Mucosa of stomach (tissue), 1 donor: ENCODE data around the gene POLH.

ENCODE experiments used
- H3K27me3 ChIP-seq: one replicate; pipeline ENCODE4 v1.7.0; 2013; ENCODE audit warnings: mild to moderate bottlenecking, low read length; ENCODE audit not compliant: control insufficient read depth, insufficient read depth
- H3K36me3 ChIP-seq: one replicate; pipeline ENCODE4 v1.7.0; 2013; ENCODE audit warnings: low read length; ENCODE audit not compliant: control insufficient read depth, insufficient read depth
- H3K4me1 ChIP-seq: one replicate; pipeline ENCODE4 v1.7.0; 2013; ENCODE audit warnings: mild to moderate bottlenecking, low read length; ENCODE audit not compliant: control insufficient read depth, insufficient read depth
- H3K4me3 ChIP-seq: one replicate; pipeline ENCODE4 v1.7.0; 2013; ENCODE audit warnings: low read length
- H3K9ac ChIP-seq: one replicate; pipeline ENCODE4 v1.7.0; 2013; ENCODE audit warnings: mild to moderate bottlenecking, low read length, moderate library complexity
- H3K9me3 ChIP-seq: one replicate; pipeline ENCODE4 v1.7.0; 2013; ENCODE audit warnings: mild to moderate bottlenecking, low read length, moderate library complexity; ENCODE audit not compliant: control insufficient read depth
- donor health status: Pancreatic carcinoma.

The POLH gene

GRCh38 chr6:43608807-43609206 lies 32.8 kb downstream of the POLH start:
- Histone ChIP-seq H3K9me3 (no peaks in the 10 kb centered on the region), H3K27me3 (no peaks in the 10 kb centered on the region), H3K4me3 (no peak overlapping the region), H3K9ac (no peak overlapping the region), H3K36me3 (no peaks in the 10 kb centered on the region), H3K4me1 (no peaks in the 10 kb centered on the region)

GRCh38 chr6:43609402-43609801 lies 33.4 kb downstream of the POLH start:
- no peak overlapping the region for H3K9ac ChIP-seq
- no peaks in the 10 kb centered on the region for H3K27me3 ChIP-seq
- H3K9me3 ChIP-seq, result no peaks in the 10 kb centered on the region
- no peak overlapping the region for H3K4me3 ChIP-seq
- no peaks in the 10 kb centered on the region for H3K4me1 ChIP-seq
- H3K36me3 ChIP-seq, result no peaks in the 10 kb centered on the region

DNA sequence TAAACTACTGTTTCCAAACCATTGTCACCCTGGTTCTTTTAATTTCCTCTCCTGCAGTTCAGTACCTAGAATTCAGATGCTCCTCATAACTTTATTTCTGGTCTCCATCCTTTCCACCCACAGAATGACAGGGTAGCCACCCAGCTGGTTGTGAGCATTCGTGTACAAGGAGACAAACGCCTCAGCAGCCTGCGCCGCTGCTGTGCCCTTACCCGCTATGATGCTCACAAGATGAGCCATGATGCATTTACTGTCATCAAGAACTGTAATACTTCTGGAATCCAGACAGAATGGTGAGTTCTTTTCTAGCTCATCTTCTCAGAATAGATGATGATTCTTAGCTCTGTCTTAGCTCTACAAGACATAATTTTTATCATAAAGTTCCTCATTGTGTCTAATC lies 34.4 kb downstream of the POLH start:
- H3K27me3 ChIP-seq, result no peaks in the 10 kb centered on the region

GRCh38 chr6:43613721-43614395 lies 37.9 kb downstream of the POLH start:
- Histone ChIP-seq H3K4me1 (no peaks in the 10 kb centered on the region), H3K9me3 (no peaks in the 10 kb centered on the region), H3K27me3 (no peaks in the 10 kb centered on the region), H3K36me3 (no peaks in the 10 kb centered on the region), H3K4me3 (no peak overlapping the region), H3K9ac (no peak overlapping the region)

More for the DNA sequence above, 34.4 kb downstream of the POLH start:
- Histone ChIP-seq H3K9me3 (no peaks in the 10 kb centered on the region), H3K9ac (no peak overlapping the region), H3K4me1 (no peaks in the 10 kb centered on the region), H3K4me3 (no peak overlapping the region), H3K36me3 (no peaks in the 10 kb centered on the region)

DNA sequence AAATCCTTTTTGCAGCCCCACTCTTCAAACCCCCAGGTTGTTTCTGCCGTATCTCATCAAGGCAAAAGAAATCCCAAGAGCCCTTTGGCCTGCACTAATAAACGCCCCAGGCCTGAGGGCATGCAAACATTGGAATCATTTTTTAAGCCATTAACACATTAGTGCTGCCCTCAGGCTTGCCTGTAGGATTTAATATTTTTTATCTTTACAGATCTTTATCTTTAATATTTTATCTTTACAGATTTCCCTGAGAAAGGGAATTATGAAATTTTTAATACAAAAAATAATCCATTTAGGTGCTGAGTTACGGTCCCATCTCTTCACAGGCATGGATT lies 38.4 kb downstream of the POLH start:
- no peaks in the 10 kb centered on the region for H3K4me1 ChIP-seq
- no peaks in the 10 kb centered on the region for H3K27me3 ChIP-seq
- no peak overlapping the region for H3K4me3 ChIP-seq
- no peaks in the 10 kb centered on the region for H3K9me3 ChIP-seq
- no peaks in the 10 kb centered on the region for H3K36me3 ChIP-seq
- no peak overlapping the region for H3K9ac ChIP-seq

GRCh38 chr6:43616725-43617472 lies 40.9 kb downstream of the POLH start:
- H3K4me1 ChIP-seq, result no peaks in the 10 kb centered on the region
- no peaks in the 10 kb centered on the region for H3K9me3 ChIP-seq
- H3K27me3 ChIP-seq, result no peaks in the 10 kb centered on the region
- H3K36me3 ChIP-seq, result peaks cover 9% of the 10 kb centered on the region
- no peak overlapping the region for H3K9ac ChIP-seq
- no peak overlapping the region for H3K4me3 ChIP-seq

GRCh38 chr6:43621078-43621835 lies 45.3 kb downstream of the POLH start:
- no peaks in the 10 kb centered on the region for H3K27me3 ChIP-seq
- H3K36me3 ChIP-seq, result peaks cover 32% of the 10 kb centered on the region
- no peaks in the 10 kb centered on the region for H3K9me3 ChIP-seq
- H3K4me1 ChIP-seq, result no peaks in the 10 kb centered on the region
- no peak overlapping the region for H3K9ac ChIP-seq
- H3K4me3 ChIP-seq, result no peak overlapping the region

DNA sequence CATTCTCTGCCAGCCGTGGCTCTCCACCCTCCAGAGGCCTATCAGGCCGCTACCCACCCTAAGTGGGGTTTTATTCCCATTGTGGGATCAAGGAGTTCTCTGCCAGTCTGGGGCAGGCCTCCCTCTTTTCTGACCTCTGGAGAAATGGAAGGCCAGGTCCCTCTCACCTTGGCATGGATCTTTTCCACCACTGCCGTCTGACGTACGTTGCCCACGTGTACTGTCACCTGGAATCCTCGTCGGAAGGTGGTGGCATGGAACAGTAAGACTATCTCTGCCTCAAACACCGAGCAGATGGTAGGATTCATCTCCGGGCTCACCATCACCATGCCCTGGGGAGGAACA lies 45.8 kb downstream of the POLH start:
- Histone ChIP-seq H3K36me3 (peaks cover 32% of the 10 kb centered on the region), H3K27me3 (no peaks in the 10 kb centered on the region), H3K9me3 (no peaks in the 10 kb centered on the region), H3K9ac (no peak overlapping the region), H3K4me1 (peaks cover 3% of the 10 kb centered on the region), H3K4me3 (no peak overlapping the region)

DNA sequence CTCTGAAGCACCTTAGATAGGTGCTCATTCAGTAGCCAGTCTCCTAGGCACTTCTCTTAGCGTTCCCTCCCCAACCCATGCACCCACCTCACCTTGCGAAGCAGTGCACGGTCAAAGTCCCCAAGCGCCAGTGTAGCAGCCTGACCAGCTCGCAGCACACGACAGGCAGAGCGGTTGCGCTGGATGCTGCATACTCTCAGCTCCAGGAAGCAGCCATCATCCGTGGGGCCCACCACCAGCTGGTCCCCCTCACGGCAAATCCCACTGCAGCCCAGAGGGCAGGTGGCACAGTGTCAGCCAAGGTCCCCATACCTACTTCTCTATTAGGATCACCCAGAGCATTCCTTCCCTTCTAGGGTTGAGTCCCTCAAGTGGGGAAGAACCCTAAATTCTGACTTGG lies 46.6 kb downstream of the POLH start:
- H3K4me3 ChIP-seq, result no peak overlapping the region

GRCh38 chr6:43623880-43624785 lies 48.1 kb downstream of the POLH start:
- no peak overlapping the region for H3K4me3 ChIP-seq
- H3K27me3 ChIP-seq, result no peaks in the 10 kb centered on the region
- peaks cover 16% of the 10 kb centered on the region for H3K4me1 ChIP-seq
- H3K9me3 ChIP-seq, result no peaks in the 10 kb centered on the region
- peaks cover 32% of the 10 kb centered on the region for H3K36me3 ChIP-seq
- H3K9ac ChIP-seq, result no peak overlapping the region

More for the DNA sequence above, 46.6 kb downstream of the POLH start:
- Histone ChIP-seq H3K9me3 (no peaks in the 10 kb centered on the region), H3K27me3 (no peaks in the 10 kb centered on the region), H3K9ac (no peak overlapping the region), H3K36me3 (peaks cover 32% of the 10 kb centered on the region), H3K4me1 (peaks cover 10% of the 10 kb centered on the region)

DNA sequence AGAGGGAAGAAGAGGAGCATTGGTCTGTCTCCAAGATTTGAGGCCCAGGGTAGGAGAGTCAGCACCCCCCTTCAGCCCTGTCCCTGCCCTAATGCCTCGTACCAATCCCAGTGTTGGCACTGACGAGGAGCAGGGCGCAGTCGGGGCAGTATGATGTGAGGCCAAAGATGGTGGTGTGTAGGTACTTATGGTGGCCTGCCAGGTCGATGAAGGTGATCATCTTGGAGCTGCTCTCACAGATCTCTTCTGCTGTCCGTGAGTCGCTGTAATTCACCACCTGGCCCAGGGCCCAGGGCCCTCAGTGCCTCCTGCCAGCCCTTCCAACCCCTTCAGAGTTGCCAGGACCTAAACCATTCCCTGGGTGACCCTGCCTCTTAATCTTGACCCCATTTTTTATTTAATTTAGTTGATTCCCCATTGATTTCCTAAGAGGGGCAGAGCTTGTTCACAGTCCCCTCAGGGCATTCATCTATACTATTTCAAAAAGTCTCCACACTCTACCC lies 48.9 kb downstream of the POLH start:
- Histone ChIP-seq H3K4me3 (no peak overlapping the region), H3K36me3 (peaks cover 32% of the 10 kb centered on the region), H3K4me1 (peaks cover 16% of the 10 kb centered on the region), H3K9me3 (no peaks in the 10 kb centered on the region), H3K27me3 (no peaks in the 10 kb centered on the region), H3K9ac (no peak overlapping the region)
